Kidney capillary endothelial cell (primary cell): ENCODE measurements around the gene ERCC5.

ENCODE experiments used
- DNase-seq: peaks from one replicate; pipeline ENCODE4 v3.0.0-alpha.2; 2018; ENCODE audit warnings: low spot score

The ERCC5 gene

GRCh38 chr13:102845289-102845629, 573 bp upstream of the ERCC5 start:
- DNase-seq, result no peak

- DNase-seq, result peak; percentile 36
These were observed 606 bp downstream of the ERCC5 start for GRCh38 chr13:102846261-102847015.

- DNase-seq, result peak; percentile 58
These were observed 1.7 kb downstream of the ERCC5 start for GRCh38 chr13:102847272-102848234.

- no peak for DNase-seq
These were observed 3.1 kb downstream of the ERCC5 start for GRCh38 chr13:102848956-102849355.

- DNase-seq, result peak; percentile 27
These were observed 6.7 kb downstream of the ERCC5 start for GRCh38 chr13:102852556-102852955.

GRCh38 chr13:102854675-102855074, 8.8 kb downstream of the ERCC5 start:
- DNase-seq, result no peak

GRCh38 chr13:102856557-102856956, 10.7 kb downstream of the ERCC5 start:
- DNase-seq, result no peak

GRCh38 chr13:102862624-102863210, 16.9 kb downstream of the ERCC5 start:
- DNase-seq, result no peak

- DNase-seq, result no peak
These were observed 17.8 kb downstream of the ERCC5 start for GRCh38 chr13:102863590-102863989.

GRCh38 chr13:102868366-102868936, 22.6 kb downstream of the ERCC5 start:
- no peak for DNase-seq

GRCh38 chr13:102869948-102870676, 24.3 kb downstream of the ERCC5 start:
- no peak for DNase-seq

GRCh38 chr13:102870677-102871415, 25.0 kb downstream of the ERCC5 start:
- peak; percentile 53 for DNase-seq

- no peak for DNase-seq
These were observed 26.3 kb downstream of the ERCC5 start for GRCh38 chr13:102872131-102872530.

GRCh38 chr13:102872531-102872930, 26.7 kb downstream of the ERCC5 start:
- no peak for DNase-seq

GRCh38 chr13:102873653-102874052, 27.8 kb downstream of the ERCC5 start:
- DNase-seq, result no peak

GRCh38 chr13:102875256-102875655, 29.4 kb downstream of the ERCC5 start:
- DNase-seq, result no peak

- no peak for DNase-seq
These were observed 31.5 kb downstream of the ERCC5 start for GRCh38 chr13:102877303-102877702.

- DNase-seq, result no peak
These were observed 32.6 kb downstream of the ERCC5 start for GRCh38 chr13:102878481-102878880.

- DNase-seq, result no peak
These were observed 34.1 kb downstream of the ERCC5 start for GRCh38 chr13:102879793-102880499.
